Measurements from ENCODE around the gene ADAR. TPM values are rescaled to one million over a fixed set of nuclear protein-coding genes. Genes with fewer than 3 reads are reported as not detected.
A peak's percentile ranks its signal among the peaks of the same experiment; 100 is the strongest.
"Not testable (repeated sequence)": the region's sequence is repeated elsewhere in the genome, so short reads cannot be mapped to it uniquely, and the experiment has no call there.

The ADAR gene
- 48.1 TPM for total RNA-seq
- long read RNA-seq, full-length matches to known transcripts: 5 of 34 reads
- long read RNA-seq, partial matches to known transcripts: 28 of 34 reads
- long read RNA-seq, other reads (novel, unspliced or antisense): 1 of 34 reads

GRCh38 chr1:154607609-154608396, at the start of gene ADAR:
TSS of gene ADAR (minus strand) at chr1:154608186. CDS start at chr1:154608006, 180 bp downstream.
- intact Hi-C loops (cut with DNase I): no loop called here
- DNase-seq (peak; percentile 93), ATAC-seq (ENCODE audit: poor library complexity) (peak; percentile 94)

DNA sequence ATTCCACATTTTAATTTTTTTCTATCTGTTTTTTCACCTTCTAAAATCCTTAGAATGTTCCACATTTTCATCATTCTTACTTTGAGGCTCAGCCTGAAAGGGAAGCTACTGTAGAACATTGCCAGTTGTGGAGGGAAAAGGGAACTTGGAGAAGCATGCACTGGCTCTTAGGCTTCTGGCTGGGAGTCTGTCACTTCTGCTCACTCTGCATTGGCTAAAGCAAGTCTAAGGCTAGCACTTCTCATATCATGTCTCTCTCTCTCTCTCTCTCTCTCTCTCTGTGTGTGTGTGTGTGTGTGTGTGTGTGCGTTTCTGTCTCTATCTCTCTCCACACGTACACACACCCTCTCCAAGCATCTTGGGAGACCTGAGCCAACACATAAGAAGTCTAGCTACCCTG, 49.6 kb upstream of the ADAR start:
- no peak for ATAC-seq (ENCODE audit: poor library complexity)
- intact Hi-C loops (cut with DNase I): no loop called here
- no peak for DNase-seq

- ATAC-seq (ENCODE audit: poor library complexity) (no peak), DNase-seq (no peak)
- intact Hi-C loops (cut with DNase I): no loop called here
These were observed 44.9 kb upstream of the ADAR start for GRCh38 chr1:154652893-154653292.

DNA sequence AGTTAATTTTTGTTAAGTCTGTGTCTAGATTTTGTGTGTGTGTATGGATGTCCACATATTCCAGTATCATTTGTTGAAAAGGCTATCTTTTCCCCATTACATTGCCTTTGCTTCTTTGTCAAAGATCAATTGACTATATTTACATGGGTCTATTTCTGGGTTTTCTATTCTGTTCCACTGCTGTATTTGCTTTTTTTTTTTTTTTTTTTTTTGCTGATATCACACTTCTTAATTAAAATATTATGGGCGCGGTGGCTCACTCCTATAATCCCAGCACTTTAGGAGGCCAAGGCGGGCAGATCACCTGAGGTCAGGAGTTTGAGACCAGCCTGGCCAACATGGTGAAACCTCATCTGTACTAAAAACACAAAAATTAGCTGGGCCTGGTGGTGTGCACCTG, 36.7 kb upstream of the ADAR start:
- DNase-seq; ATAC-seq (ENCODE audit: poor library complexity); intact Hi-C loops (cut with DNase I): not testable (repeated sequence)

GRCh38 chr1:154641534-154641933, 33.5 kb upstream of the ADAR start:
- ATAC-seq (ENCODE audit: poor library complexity) (no peak), DNase-seq (no peak)
- intact Hi-C loops (cut with DNase I): no loop called here

DNA sequence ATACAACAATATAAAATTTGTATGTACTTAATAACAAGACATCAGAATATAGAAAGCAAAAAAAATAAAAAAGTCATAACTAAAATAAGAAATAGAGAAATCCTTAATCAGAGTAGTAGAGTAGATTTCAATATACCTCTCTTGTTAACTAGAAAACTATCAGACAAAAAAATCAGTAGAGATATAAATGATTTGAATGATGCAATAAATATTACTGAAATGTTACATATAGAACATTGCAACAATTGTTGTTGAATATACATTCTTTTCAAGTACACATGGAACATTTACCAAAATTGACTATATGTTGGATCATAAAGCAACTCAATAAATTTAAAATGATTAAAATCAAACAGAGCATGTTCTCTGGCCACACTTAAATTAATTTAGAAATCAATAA, 31.9 kb upstream of the ADAR start:
- DNase-seq (no peak), ATAC-seq (ENCODE audit: poor library complexity) (no peak)
- intact Hi-C loops (cut with DNase I): no loop called here

DNA sequence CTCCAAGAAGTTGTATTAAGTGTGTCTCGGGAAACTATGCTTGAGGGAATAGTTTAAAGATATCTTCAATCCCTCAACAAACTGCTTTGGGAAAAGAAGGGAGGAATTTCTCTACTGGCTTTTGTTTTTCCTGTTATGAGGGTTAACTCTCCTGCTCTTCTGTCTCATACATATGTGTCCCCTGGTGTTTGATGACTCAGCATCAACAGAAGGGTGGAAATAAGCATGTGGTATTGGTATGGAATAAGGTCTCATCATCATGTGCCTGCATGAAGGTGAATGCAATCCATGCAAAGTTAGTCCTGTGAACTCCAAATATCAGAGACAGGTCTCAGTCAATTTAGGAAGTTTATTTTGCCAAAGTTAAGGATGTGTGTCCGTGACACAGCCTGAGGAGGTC, 27.2 kb upstream of the ADAR start:
- DNase-seq (no peak), ATAC-seq (ENCODE audit: poor library complexity) (no peak)
- intact Hi-C loops (cut with DNase I): no loop called here

DNA sequence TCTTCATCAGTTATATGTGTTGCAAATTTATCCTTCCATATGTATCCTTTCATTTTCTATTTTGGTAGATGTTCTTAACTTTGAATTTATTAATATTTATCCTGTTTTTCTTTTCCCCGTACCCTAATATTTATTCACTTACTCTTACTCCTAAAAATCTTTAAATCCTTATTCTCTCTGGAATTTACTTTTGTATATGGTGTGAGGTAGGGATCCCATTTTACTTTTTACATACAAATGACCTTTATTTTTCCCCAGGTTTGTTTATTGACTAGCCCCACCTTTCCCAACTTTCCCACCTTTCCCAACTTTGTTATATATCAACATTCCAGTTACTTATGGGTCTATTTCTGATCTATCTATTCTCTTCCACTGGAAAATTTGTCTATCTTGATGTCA, 21.7 kb upstream of the ADAR start:
- DNase-seq (no peak), ATAC-seq (ENCODE audit: poor library complexity) (no peak)
- intact Hi-C loops (cut with DNase I): no loop called here

DNA sequence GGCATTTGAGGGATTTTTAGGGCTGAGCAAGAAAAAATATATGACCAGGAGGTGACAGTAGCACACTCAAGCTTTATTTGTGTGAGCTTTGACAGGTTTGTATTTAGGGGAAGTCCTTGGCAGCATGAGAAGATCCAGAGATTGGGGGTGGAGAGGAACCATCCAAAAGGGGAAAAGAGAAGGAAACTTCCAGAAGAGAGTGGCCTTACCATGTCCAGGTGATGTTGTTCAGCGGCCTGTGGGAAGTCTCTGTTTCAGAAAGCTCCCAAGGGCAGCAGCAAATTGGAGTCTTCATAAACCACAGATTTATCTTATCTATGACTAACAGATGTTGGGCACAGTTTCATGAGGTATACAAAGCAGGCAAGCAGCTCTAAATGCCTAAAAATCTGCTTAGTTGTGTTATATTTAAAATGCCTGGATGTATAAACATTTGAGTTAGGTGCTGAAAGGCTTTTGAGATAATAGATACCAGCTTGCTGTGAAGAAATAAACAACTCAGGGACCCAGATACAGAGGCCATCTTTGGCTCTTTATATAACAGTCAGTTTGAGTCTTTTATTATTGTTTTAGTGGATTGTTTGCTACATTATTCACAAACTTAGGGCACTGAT, 21.2 kb upstream of the ADAR start:
- DNase-seq (no peak), ATAC-seq (ENCODE audit: poor library complexity) (no peak)
- intact Hi-C loops (cut with DNase I): no loop called here

GRCh38 chr1:154628121-154628405, 20.1 kb upstream of the ADAR start:
- intact Hi-C loops (cut with DNase I): no loop called here
- peak; percentile 7 for ATAC-seq (ENCODE audit: poor library complexity)
- DNase-seq: no peak

DNA sequence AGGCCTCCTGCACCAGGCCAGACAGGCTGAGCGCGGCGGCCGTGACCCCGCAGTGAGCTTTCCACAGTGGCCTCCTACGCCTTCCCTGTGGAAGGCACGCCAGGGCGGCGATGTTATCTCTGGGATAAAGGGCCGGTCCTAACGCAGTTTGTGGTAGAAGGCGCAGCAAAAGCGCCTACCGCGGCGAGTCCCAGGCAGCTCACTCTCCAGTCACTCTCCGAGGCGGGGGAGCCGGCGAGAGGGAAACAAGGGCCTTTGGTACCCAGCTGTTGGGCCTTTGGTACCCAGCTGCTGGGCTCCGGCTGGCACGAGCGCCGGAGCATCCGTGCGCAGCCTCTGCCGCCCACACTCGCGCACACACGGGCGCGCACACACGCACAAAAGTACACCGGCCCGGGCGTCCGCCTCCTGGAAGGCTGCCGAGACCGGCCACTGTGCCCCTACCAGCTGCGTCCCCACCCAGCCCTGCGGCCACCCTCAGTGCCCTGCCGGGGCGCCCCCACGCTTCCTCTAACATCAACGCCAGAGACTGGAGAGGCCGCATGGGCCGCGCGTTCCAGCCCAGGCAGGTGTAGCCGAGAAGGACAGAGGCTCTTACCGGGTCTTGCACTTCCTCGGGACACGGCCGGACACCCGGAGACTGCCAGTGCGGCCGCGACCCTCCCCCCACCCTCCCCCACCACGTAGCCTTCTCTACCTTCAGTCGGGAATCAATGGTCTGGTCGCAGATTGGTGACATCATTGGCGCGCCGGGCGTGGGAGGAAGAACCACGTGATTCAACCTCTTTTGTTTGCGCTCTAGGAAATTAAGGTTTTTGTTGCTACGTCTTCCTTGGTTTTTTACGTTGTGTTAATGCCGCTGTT, 19.5 kb upstream of the ADAR start:
- ATAC-seq (ENCODE audit: poor library complexity) (peak; percentile 82), DNase-seq (peak; percentile 95)
- intact Hi-C loops (cut with DNase I): no loop called here

GRCh38 chr1:154626456-154627256, 18.7 kb upstream of the ADAR start:
- no peak for DNase-seq
- peak; percentile 55 for ATAC-seq (ENCODE audit: poor library complexity)
- intact Hi-C loops (cut with DNase I): no loop called here

DNA sequence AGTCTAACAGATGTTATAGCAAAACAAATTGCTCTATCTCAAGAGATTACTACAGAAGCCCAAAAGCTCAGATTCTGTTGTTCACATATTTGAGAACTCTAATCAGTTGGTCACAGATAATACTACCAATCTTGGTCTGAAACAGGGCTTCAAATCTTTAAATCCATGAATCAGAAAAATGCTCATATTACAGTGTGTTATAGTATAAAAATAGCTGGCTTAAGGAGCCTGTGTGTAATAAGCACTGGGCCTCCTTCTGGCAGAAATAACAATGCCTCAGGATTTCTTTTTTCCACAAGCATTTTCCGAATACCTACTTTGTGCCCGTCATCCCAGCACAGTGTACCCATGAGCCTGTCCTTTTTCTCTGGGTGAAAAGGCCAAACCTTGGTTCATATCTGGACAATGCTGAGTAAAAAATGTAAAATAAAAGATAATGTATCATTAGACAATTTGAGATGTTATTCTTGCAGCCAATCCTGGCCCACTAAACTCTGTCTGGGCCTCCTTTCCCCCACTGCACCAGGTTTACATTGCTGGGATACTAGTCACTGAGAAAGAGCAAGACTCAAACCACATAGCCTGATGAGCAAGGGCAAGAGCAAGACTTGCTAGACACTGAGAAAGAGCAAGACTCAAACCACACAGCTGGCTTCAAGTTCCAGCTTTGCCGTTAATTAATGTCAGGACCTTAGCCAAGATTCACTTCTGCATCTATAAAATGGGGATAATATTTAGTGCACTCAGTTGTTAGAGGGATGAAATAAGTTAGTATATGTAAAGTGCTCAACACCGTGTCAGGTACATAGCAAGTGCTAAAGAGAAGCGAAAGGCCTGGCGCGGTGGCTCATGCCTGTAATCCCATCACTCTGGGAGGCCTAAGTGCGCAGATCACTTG, 17.0 kb upstream of the ADAR start:
- ATAC-seq (ENCODE audit: poor library complexity): no peak
- intact Hi-C loops (cut with DNase I): no loop called here

GRCh38 chr1:154623358-154623757, 15.4 kb upstream of the ADAR start:
- DNase-seq: no peak
- intact Hi-C loops (cut with DNase I): no loop called here
- no peak for ATAC-seq (ENCODE audit: poor library complexity)

More for the DNA sequence above, 17.0 kb upstream of the ADAR start:
- no peak for DNase-seq

- no peak for ATAC-seq (ENCODE audit: poor library complexity)
- no peak for DNase-seq
- intact Hi-C loops (cut with DNase I): no loop called here
These were observed 14.6 kb upstream of the ADAR start for GRCh38 chr1:154622503-154623039.

- intact Hi-C loops (cut with DNase I): no loop called here
- no peak for DNase-seq
- peak; percentile 5 for ATAC-seq (ENCODE audit: poor library complexity)
These were observed 13.9 kb upstream of the ADAR start for GRCh38 chr1:154621875-154622274.

- intact Hi-C loops (cut with DNase I): no loop called here
- no peak for ATAC-seq (ENCODE audit: poor library complexity)
- no peak for DNase-seq
These were observed 12.8 kb upstream of the ADAR start for GRCh38 chr1:154620751-154621150.

Measured in Right ventricle myocardium superior (tissue), 1 donor.